ENCODE results near the gene TRIM15. TPM values are rescaled to one million over a fixed set of nuclear protein-coding genes. Genes with fewer than 3 reads are reported as not detected.

TRIM15 gene
- total RNA-seq, 1 experiment from 2014 or later = 0.20 TPM

DNA sequence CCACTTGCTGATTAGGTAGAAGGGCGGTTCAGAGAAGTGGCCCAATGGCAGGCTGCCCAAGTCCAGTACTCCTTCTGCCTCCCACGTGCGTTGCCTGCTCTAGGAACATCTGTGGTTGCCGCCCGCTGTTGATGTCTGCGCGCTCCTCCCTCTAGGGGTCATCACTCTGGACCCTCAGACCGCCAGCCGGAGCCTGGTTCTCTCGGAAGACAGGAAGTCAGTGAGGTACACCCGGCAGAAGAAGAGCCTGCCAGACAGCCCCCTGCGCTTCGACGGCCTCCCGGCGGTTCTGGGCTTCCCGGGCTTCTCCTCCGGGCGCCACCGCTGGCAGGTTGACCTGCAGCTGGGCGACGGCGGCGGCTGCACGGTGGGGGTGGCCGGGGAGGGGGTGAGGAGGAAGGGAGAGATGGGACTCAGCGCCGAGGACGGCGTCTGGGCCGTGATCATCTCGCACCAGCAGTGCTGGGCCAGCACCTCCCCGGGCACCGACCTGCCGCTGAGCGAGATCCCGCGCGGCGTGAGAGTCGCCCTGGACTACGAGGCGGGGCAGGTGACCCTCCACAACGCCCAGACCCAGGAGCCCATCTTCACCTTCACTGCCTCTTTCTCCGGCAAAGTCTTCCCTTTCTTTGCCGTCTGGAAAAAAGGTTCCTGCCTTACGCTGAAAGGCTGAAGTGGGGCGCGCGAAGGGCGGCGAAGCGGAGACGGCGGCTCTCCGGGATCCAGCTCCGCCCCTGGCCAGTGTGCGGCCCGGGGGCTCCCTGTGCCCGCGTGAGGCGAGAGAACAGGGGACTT lies 8.5 kb downstream of the TRIM15 start:
- no peak overlapping the region for H3K27ac Mint-ChIP-seq
- Histone ChIP-seq H2AFZ (ENCODE audit: low read length) (no peak overlapping the region), H4K8ac (replicated peaks; ENCODE audit: insufficient read length, low read depth, low read length) (no peak overlapping the region), H3K14ac (ENCODE audit: insufficient read depth, low read length) (no peak overlapping the region), H2BK12ac (ENCODE audit: insufficient read length, low read depth, low read length) (no peak overlapping the region), H4K91ac (ENCODE audit: insufficient read length, low read depth, low read length) (no peak overlapping the region), H3K9ac (ENCODE audit: extremely low read depth, insufficient read length, low read length) (no peak overlapping the region), H2BK15ac (ENCODE audit: low read depth, low read length) (no peak overlapping the region), H3K23me2 (ENCODE audit: insufficient read length, low read depth, low read length, poor library complexity, severe bottlenecking) (peaks cover 9% of the 10 kb centered on the region), H3K27me3 (ENCODE audit: insufficient read depth, low read length) (peaks cover 6% of the 10 kb centered on the region; the same call in 1 of the 2 replicates), H3K79me2 (ENCODE audit: insufficient read depth, low read length) (no peaks in the 10 kb centered on the region), H2BK120ac (ENCODE audit: low read depth, low read length, poor library complexity, severe bottlenecking) (no peak overlapping the region), H3K4me1 (ENCODE audit: insufficient read depth, low read length) (no peaks in the 10 kb centered on the region), H3K27ac (ENCODE audit: insufficient read length, low read depth, low read length) (no peak overlapping the region), H4K20me1 (ENCODE audit: control insufficient read depth, insufficient read depth, insufficient read length) (no peaks in the 10 kb centered on the region), H3T11ph (ENCODE audit: low read length) (no peak overlapping the region), H3K4me2 (ENCODE audit: insufficient read depth, insufficient read length, low read length) (peak overlapping the region; percentile 24), H2BK5ac (ENCODE audit: insufficient read length, low read length) (no peak overlapping the region), H2AK5ac (ENCODE audit: insufficient read length, low read length) (no peak overlapping the region), H3K79me1 (ENCODE audit: insufficient read depth, low read depth, low read length, poor library complexity, severe bottlenecking) (no peaks in the 10 kb centered on the region), H3K9me3 (ENCODE audit: control insufficient read depth, low read depth, low read length) (no peaks in the 10 kb centered on the region), H2BK20ac (ENCODE audit: low read depth, low read length, poor library complexity, severe bottlenecking) (no peak overlapping the region), H4K5ac (ENCODE audit: insufficient read length, low read depth, low read length) (no peak overlapping the region), H3K23ac (ENCODE audit: insufficient read length, low read depth, low read length) (no peak overlapping the region), H3K18ac (ENCODE audit: insufficient read length, low read depth, low read length) (peak overlapping the region; percentile 39), H3K4ac (ENCODE audit: low read depth, low read length) (no peak overlapping the region), H3K56ac (ENCODE audit: insufficient read length, low read depth, low read length) (no peak overlapping the region)
- H3K36me3 Mint-ChIP-seq (ENCODE audit: insufficient read depth in 1 of 3, low read depth in 3 of 3) = no peaks in the 10 kb centered on the region
- H3K4me1 Mint-ChIP-seq = peaks cover 8% of the 10 kb centered on the region in 2 experiments
- DNase-seq = peak; percentile 86
- no CpG with 5 or more reads among the region's 62 CpGs for WGBS (ENCODE audit: extremely low coverage, insufficient read length, low lambda C conversion rate)
- H3K9me3 Mint-ChIP-seq = peaks cover 0 to 3% of the 10 kb centered on the region in 2 experiments; a peak in 1 of 5 replicates
- TF ChIP-seq, protein P1, sequence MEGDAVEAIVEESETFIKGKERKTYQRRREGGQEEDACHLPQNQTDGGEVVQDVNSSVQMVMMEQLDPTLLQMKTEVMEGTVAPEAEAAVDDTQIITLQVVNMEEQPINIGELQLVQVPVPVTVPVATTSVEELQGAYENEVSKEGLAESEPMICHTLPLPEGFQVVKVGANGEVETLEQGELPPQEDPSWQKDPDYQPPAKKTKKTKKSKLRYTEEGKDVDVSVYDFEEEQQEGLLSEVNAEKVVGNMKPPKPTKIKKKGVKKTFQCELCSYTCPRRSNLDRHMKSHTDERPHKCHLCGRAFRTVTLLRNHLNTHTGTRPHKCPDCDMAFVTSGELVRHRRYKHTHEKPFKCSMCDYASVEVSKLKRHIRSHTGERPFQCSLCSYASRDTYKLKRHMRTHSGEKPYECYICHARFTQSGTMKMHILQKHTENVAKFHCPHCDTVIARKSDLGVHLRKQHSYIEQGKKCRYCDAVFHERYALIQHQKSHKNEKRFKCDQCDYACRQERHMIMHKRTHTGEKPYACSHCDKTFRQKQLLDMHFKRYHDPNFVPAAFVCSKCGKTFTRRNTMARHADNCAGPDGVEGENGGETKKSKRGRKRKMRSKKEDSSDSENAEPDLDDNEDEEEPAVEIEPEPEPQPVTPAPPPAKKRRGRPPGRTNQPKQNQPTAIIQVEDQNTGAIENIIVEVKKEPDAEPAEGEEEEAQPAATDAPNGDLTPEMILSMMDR (conservative IDR thresholded peaks at IDR 0.05) = peak; percentile 43; the same call in 2 of the 3 replicates
- peak overlapping the region; percentile 46 to 50; a peak in 4 of 5 replicates for H3K4me3 Mint-ChIP-seq
- H3K27me3 Mint-ChIP-seq (ENCODE audit: low read depth) = peaks cover 86% of the 10 kb centered on the region

Data from H9 (cell line).